HCT116 (cell line): ENCODE data around the gene SZRD1. TPM values are rescaled to one million over a fixed set of nuclear protein-coding genes. Genes with fewer than 3 reads are reported as not detected.

Source experiments
- ATAC-seq: fragments of 200-7000 bp; cut with Tn5 transposase; 2 replicates; pipeline ENCODE4 v1.9.1; 2020; ENCODE audit warnings: mild to moderate bottlenecking, moderate library complexity
- BruUV-seq: library from RNA; stranded (reverse); fragments of 400-500 nt; replicated peaks from 2 replicates; lab custom pipeline; 2021; lab: Mats Ljungman, UMichigan
- CTCF ChIA-PET: fragments of 300-600 bp; sonication (Branson Sonifier 250); formaldehyde crosslinking; loops from one replicate; lab custom pipeline; 2021; ENCODE audit warnings: antibody characterized with exemption; lab: Charles Lee
- POLR2A ChIA-PET: fragments of 300-600, 350-600 bp; sonication (Branson Sonifier 250); formaldehyde crosslinking; loops from one replicate; lab custom pipeline; 2021; ENCODE audit warnings: antibody characterized with exemption; lab: Charles Lee
- RAD21 ChIA-PET, 2 experiments: fragments of 300-600 bp; sonication (Branson Sonifier 250); formaldehyde crosslinking; loops; one replicate each; lab custom pipeline; 2023; ENCODE audit warnings: low total read pairs in 2 of 2; ENCODE audit not compliant: uncharacterized antibody in 2 of 2, unreplicated experiment in 2 of 2, low non-redundant PET in 1 of 2; lab: Charles Lee
- DNase-seq: peaks from one replicate; pipeline ENCODE4 v3.0.0-alpha.2; 2010; ENCODE audit warnings: low read depth, low spot score
- H2AFZ ChIP-seq: fragments of 200-600 bp; shearing (Covaris generic), sonication (generic); 2 replicates; pipeline ENCODE4 v1.6.1; 2017; ENCODE audit warnings: low read depth, mixed run types, mixed read lengths, antibody characterized with exemption, low read length; ENCODE audit not compliant: poor library complexity, severe bottlenecking
- H3K27ac ChIP-seq: 2 replicates; pipeline ENCODE4 v1.5.1; 2012; ENCODE audit warnings: low read depth, low read length
- H3K27me3 ChIP-seq: fragments of 200-600 bp; sonication (generic); 2 replicates; pipeline ENCODE4 v1.6.1; 2016; ENCODE audit warnings: mixed run types, low read length, mixed read lengths; ENCODE audit not compliant: insufficient read depth
- H3K36me3 ChIP-seq, 2 experiments: fragments of 200-500 bp in 1 of 2; fragments of 200-600 bp in 1 of 2; sonication (Bioruptor generic) in 1 of 2; sonication (generic) in 1 of 2; 2 replicates each; pipeline versions ENCODE4 v1.5.1 to v1.6.1; 2014 to 2016; ENCODE audit warnings: low read length in 2 of 2, inconsistent platforms in 1 of 2, mixed read lengths in 1 of 2, mixed run types in 1 of 2; ENCODE audit not compliant: insufficient read depth in 2 of 2, control insufficient read depth in 1 of 2
- H3K4me1 ChIP-seq, 2 experiments: fragments of 200-600 bp in 1 of 2; sonication (generic) in 1 of 2; 2 replicates each; pipeline versions ENCODE4 v1.5.1 to v1.6.1; 2012 to 2017; ENCODE audit warnings: low read length in 2 of 2, inconsistent platforms in 1 of 2, mild to moderate bottlenecking in 1 of 2, mixed read lengths in 1 of 2, mixed run types in 1 of 2, moderate library complexity in 1 of 2; ENCODE audit not compliant: insufficient read depth in 2 of 2, control insufficient read depth in 1 of 2
- H3K4me2 ChIP-seq: fragments of 200-600 bp; sonication (generic); 2 replicates; pipeline ENCODE4 v1.6.1; 2017; ENCODE audit warnings: mixed run types, low read length, mixed read lengths
- H3K4me3 ChIP-seq, 2 experiments: fragments of 200-600 bp in 1 of 2; sonication (generic) in 1 of 2; replicated peaks in 1 of 2; 2 replicates each; pipeline ENCODE4 v1.5.1; 2011 to 2016; ENCODE audit warnings: low read length in 2 of 2, control low read depth in 1 of 2, low read depth in 1 of 2, mild to moderate bottlenecking in 1 of 2, mixed read lengths in 1 of 2, mixed run types in 1 of 2
- H3K79me2 ChIP-seq: fragments of 200-600 bp; sonication (generic); 2 replicates; pipeline ENCODE4 v1.6.1; 2017; ENCODE audit warnings: mild to moderate bottlenecking, mixed run types, low read length, moderate library complexity, mixed read lengths; ENCODE audit not compliant: insufficient read depth
- H3K9ac ChIP-seq: fragments of 200-600 bp; sonication (generic); 2 replicates; pipeline ENCODE4 v1.6.1; 2016; ENCODE audit warnings: low read length, mixed read lengths
- H3K9me2 ChIP-seq: fragments of 200-600 bp; sonication (generic), shearing (Covaris generic); 2 replicates; pipeline ENCODE4 v1.6.1; 2017; ENCODE audit warnings: mixed run types, mild to moderate bottlenecking, moderate library complexity; ENCODE audit not compliant: insufficient read depth
- H3K9me3 ChIP-seq, 2 experiments: fragments of 200-500 bp in 1 of 2; fragments of 200-600 bp in 1 of 2; sonication (Bioruptor generic) in 1 of 2; sonication (generic) in 1 of 2; 2 replicates each; pipeline ENCODE4 v1.6.1; 2014 to 2017; ENCODE audit warnings: low read length in 2 of 2, mixed read lengths in 2 of 2, inconsistent platforms in 1 of 2, low read depth in 1 of 2, mild to moderate bottlenecking in 1 of 2, mixed run types in 1 of 2, moderate library complexity in 1 of 2; ENCODE audit not compliant: control insufficient read depth in 1 of 2, insufficient read depth in 1 of 2
- H4K20me1 ChIP-seq: fragments of 200-600 bp; sonication (generic), shearing (Covaris generic); 2 replicates; pipeline ENCODE4 v1.6.1; 2017; ENCODE audit warnings: mixed run types, mild to moderate bottlenecking, moderate library complexity; ENCODE audit not compliant: insufficient read depth
- CBX3 ChIP-seq: IDR thresholded peaks from 2 replicates; pipeline ENCODE4 v1.6.1; 2012; ENCODE audit warnings: low read depth
- CEBPB ChIP-seq: IDR thresholded peaks from 2 replicates; pipeline ENCODE4 v1.6.1; 2012; ENCODE audit warnings: low read depth
- EZH2phosphoT487 ChIP-seq: fragments of 200-600 bp; IDR thresholded peaks from 2 replicates; pipeline ENCODE4 v1.6.1; 2018; ENCODE audit warnings: antibody characterized with exemption, borderline replicate concordance
- FOSL1 ChIP-seq: IDR thresholded peaks from 2 replicates; pipeline ENCODE4 v1.6.1; 2012; ENCODE audit warnings: low read depth
- JUND ChIP-seq: IDR thresholded peaks from 2 replicates; pipeline ENCODE4 v1.6.1; 2012
- POLR2A ChIP-seq: IDR thresholded peaks from 2 replicates; pipeline ENCODE4 v1.7.0; 2011; ENCODE audit warnings: borderline replicate concordance; ENCODE audit not compliant: insufficient read depth, insufficient read length; ENCODE audit errors: extremely low read depth
- SP1 ChIP-seq: IDR thresholded peaks from 2 replicates; pipeline ENCODE4 v1.6.1; 2012; ENCODE audit warnings: low read depth
- SRF ChIP-seq: IDR thresholded peaks from 2 replicates; pipeline ENCODE4 v1.6.1; 2012; ENCODE audit warnings: low read depth
- TCF7L2 ChIP-seq: IDR thresholded peaks from 2 replicates; pipeline ENCODE4 v1.7.0; 2011; ENCODE audit warnings: borderline replicate concordance, inconsistent platforms; ENCODE audit not compliant: insufficient read depth, insufficient read length; ENCODE audit errors: extremely low read depth
- intact Hi-C: fragments of 100-400 bp; cut with micrococcal nuclease; formaldehyde crosslinking; loops from 2 replicates; pipeline ENCODE4 v1.10.0; 2022
- total RNA-seq: library from RNA; stranded (reverse); gene quantifications from one replicate; pipeline ENCODE4 v1.2.1, GENCODE V29; 2021; ENCODE audit not compliant: unreplicated experiment
- TF ChIP-seq, protein P1 (sequence below), 3 experiments: fragments of 200-600 bp in 1 of 3; sonication (generic) in 1 of 3; IDR thresholded peaks in 2 of 3; conservative IDR thresholded peaks in 1 of 3; 2 replicates each; pipeline ENCODE4 v1.5.1; 2012 to 2017; ENCODE audit warnings: low read depth in 2 of 3, low read length in 2 of 3, antibody characterized with exemption in 1 of 3, borderline replicate concordance in 1 of 3, control low read depth in 1 of 3, mild to moderate bottlenecking in 1 of 3, mixed read lengths in 1 of 3, mixed run types in 1 of 3, moderate library complexity in 1 of 3; ENCODE audit not compliant: insufficient read depth in 1 of 3
- TF ChIP-seq, protein P2 (sequence below): IDR thresholded peaks from 2 replicates; pipeline ENCODE4 v1.6.1; 2012
- TF ChIP-seq, protein P3 (sequence below): IDR thresholded peaks from 2 replicates; pipeline ENCODE4 v1.6.1; 2011; ENCODE audit warnings: mild to moderate bottlenecking, low read length, moderate library complexity; ENCODE audit not compliant: insufficient replicate concordance; ENCODE audit errors: extremely low read depth
- TF ChIP-seq, protein P4 (sequence below): IDR thresholded peaks from 2 replicates; pipeline ENCODE4 v1.6.1; 2012; ENCODE audit warnings: low read depth

SZRD1 gene
- total RNA-seq, 1 experiment from 2014 or later, result 141 TPM

DNA sequence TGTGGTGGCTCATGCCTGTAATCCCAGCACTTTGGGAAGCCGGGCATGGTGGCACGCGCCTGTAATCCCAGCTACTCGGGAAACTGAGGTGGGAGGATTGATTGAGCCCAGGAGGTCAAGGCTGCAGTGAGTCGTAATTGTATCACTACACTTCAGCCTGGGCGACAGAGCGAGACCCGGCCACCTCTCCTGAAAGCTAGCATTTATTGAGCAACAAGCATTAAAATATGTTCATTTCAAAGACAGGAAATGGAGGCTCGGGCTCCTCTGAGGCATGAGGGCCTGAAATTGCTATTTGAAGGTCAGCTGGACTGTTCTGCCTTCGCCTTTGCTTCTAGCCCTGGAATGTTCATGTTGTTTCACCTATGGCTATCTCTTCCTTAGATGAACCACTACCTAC, 35.7 kb downstream of the SZRD1 start:
- intact Hi-C loops, result no loop called here
- ChIA-PET RAD21 (no interaction called here), POLR2A (no interaction called here), CTCF (no interaction called here)
- DNase-seq (no peak), ATAC-seq (no peak; the same call in 1 of the 2 replicates)
- Histone ChIP-seq H2AFZ (no peak overlapping the region), H3K4me3 (no peak overlapping the region), H3K79me2 (no peaks in the 10 kb centered on the region), H3K27me3 (no peaks in the 10 kb centered on the region), H3K9me2 (no peaks in the 10 kb centered on the region), H4K20me1 (no peaks in the 10 kb centered on the region), H3K9ac (no peak overlapping the region), H3K4me2 (no peak overlapping the region), H3K36me3 (peaks cover 3 to 4% of the 10 kb centered on the region in 2 experiments; a peak in 3 of 4 replicates), H3K27ac (no peak overlapping the region), H3K4me1 (peaks cover 0 to 8% of the 10 kb centered on the region in 2 experiments; a peak in 1 of 4 replicates), H3K9me3 (no peaks in the 10 kb centered on the region)
- TF ChIP-seq, protein P1, sequence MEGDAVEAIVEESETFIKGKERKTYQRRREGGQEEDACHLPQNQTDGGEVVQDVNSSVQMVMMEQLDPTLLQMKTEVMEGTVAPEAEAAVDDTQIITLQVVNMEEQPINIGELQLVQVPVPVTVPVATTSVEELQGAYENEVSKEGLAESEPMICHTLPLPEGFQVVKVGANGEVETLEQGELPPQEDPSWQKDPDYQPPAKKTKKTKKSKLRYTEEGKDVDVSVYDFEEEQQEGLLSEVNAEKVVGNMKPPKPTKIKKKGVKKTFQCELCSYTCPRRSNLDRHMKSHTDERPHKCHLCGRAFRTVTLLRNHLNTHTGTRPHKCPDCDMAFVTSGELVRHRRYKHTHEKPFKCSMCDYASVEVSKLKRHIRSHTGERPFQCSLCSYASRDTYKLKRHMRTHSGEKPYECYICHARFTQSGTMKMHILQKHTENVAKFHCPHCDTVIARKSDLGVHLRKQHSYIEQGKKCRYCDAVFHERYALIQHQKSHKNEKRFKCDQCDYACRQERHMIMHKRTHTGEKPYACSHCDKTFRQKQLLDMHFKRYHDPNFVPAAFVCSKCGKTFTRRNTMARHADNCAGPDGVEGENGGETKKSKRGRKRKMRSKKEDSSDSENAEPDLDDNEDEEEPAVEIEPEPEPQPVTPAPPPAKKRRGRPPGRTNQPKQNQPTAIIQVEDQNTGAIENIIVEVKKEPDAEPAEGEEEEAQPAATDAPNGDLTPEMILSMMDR (IDR thresholded peaks at IDR 0.05 in 2 of 3, conservative IDR thresholded peaks at IDR 0.05 in 1 of 3; ENCODE audit: borderline replicate concordance in 1 of 3, insufficient read depth in 1 of 3, low read depth in 2 of 3, low read length in 2 of 3), result no peak
- no peak for TF ChIP-seq CBX3
- no peak for TF ChIP-seq POLR2A
- no peak for TF ChIP-seq TCF7L2
- no peak for TF ChIP-seq SRF
- TF ChIP-seq JUND, result no peak
- no TSS peak for BruUV-seq

DNA sequence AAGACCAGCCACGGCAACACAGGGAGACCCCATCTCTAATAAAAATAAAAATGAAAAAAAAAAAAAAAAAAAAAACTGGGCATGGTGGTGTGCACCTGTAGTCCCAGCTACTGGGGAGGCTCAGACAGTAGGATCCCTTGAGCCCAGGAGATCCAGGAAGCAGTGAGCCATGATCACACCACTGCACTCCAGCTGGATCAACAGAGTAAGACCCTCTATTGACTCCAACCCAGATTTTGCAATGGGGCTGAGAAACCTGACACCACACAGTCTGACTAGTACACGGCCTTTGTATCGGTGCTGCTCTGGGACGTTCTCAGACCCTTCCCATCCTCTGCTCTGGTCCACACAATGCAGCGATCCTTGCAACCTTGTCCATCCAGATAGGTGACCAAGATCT, 38.4 kb downstream of the SZRD1 start:
- no peak overlapping the region for H3K4me2 ChIP-seq
- H3K36me3 ChIP-seq, result no peaks in the 10 kb centered on the region
- RAD21 ChIA-PET, result no interaction called here
- ATAC-seq (no peak), DNase-seq (no peak)
- no peak overlapping the region for H3K27ac ChIP-seq
- CTCF ChIA-PET, result no interaction called here
- no peak overlapping the region for H2AFZ ChIP-seq
- no peaks in the 10 kb centered on the region for H3K79me2 ChIP-seq
- H3K9ac ChIP-seq, result no peak overlapping the region
- no TSS peak for BruUV-seq
- no peaks in the 10 kb centered on the region for H3K9me3 ChIP-seq
- intact Hi-C loops, result no loop called here
- no peaks in the 10 kb centered on the region for H3K9me2 ChIP-seq
- no peak overlapping the region for H3K4me3 ChIP-seq
- H3K4me1 ChIP-seq, result peaks cover 0 to 8% of the 10 kb centered on the region in 2 experiments; a peak in 1 of 4 replicates
- no peaks in the 10 kb centered on the region for H3K27me3 ChIP-seq
- POLR2A ChIA-PET, result no interaction called here
- no peaks in the 10 kb centered on the region for H4K20me1 ChIP-seq
- no peak for TF ChIP-seq FOSL1
- TF ChIP-seq CEBPB, result no peak
- TF ChIP-seq, protein P2, sequence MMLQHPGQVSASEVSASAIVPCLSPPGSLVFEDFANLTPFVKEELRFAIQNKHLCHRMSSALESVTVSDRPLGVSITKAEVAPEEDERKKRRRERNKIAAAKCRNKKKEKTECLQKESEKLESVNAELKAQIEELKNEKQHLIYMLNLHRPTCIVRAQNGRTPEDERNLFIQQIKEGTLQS, result no peak
- no peak for TF ChIP-seq SP1
- TF ChIP-seq, protein P3, sequence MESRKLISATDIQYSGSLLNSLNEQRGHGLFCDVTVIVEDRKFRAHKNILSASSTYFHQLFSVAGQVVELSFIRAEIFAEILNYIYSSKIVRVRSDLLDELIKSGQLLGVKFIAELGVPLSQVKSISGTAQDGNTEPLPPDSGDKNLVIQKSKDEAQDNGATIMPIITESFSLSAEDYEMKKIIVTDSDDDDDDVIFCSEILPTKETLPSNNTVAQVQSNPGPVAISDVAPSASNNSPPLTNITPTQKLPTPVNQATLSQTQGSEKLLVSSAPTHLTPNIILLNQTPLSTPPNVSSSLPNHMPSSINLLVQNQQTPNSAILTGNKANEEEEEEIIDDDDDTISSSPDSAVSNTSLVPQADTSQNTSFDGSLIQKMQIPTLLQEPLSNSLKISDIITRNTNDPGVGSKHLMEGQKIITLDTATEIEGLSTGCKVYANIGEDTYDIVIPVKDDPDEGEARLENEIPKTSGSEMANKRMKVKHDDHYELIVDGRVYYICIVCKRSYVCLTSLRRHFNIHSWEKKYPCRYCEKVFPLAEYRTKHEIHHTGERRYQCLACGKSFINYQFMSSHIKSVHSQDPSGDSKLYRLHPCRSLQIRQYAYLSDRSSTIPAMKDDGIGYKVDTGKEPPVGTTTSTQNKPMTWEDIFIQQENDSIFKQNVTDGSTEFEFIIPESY, result no peak
- TF ChIP-seq, protein P4, sequence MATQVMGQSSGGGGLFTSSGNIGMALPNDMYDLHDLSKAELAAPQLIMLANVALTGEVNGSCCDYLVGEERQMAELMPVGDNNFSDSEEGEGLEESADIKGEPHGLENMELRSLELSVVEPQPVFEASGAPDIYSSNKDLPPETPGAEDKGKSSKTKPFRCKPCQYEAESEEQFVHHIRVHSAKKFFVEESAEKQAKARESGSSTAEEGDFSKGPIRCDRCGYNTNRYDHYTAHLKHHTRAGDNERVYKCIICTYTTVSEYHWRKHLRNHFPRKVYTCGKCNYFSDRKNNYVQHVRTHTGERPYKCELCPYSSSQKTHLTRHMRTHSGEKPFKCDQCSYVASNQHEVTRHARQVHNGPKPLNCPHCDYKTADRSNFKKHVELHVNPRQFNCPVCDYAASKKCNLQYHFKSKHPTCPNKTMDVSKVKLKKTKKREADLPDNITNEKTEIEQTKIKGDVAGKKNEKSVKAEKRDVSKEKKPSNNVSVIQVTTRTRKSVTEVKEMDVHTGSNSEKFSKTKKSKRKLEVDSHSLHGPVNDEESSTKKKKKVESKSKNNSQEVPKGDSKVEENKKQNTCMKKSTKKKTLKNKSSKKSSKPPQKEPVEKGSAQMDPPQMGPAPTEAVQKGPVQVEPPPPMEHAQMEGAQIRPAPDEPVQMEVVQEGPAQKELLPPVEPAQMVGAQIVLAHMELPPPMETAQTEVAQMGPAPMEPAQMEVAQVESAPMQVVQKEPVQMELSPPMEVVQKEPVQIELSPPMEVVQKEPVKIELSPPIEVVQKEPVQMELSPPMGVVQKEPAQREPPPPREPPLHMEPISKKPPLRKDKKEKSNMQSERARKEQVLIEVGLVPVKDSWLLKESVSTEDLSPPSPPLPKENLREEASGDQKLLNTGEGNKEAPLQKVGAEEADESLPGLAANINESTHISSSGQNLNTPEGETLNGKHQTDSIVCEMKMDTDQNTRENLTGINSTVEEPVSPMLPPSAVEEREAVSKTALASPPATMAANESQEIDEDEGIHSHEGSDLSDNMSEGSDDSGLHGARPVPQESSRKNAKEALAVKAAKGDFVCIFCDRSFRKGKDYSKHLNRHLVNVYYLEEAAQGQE, result no peak
- no peak for TF ChIP-seq EZH2phosphoT487
